HepG2 (cell line): ENCODE results near the gene SLBP. TPM values are rescaled to one million over a fixed set of nuclear protein-coding genes. Genes with fewer than 3 reads are reported as not detected.
A peak's percentile ranks its signal among the peaks of the same experiment; 100 is the strongest.

Source experiments
- ATAC-seq: fragments of 200-7000 bp; cut with Tn5 transposase; 3 replicates; pipeline ENCODE4 v1.9.1; 2020; ENCODE audit warnings: mild to moderate bottlenecking, moderate library complexity
- BruUV-seq: library from RNA; stranded (reverse); fragments of 400-500 nt; replicated peaks from 2 replicates; lab custom pipeline; 2021; lab: Mats Ljungman, UMichigan
- CTCF ChIA-PET: fragments of 300-600 bp; formaldehyde crosslinking; extraction: SDS; loops from one replicate; lab custom pipeline; 2021; ENCODE audit warnings: low total read pairs, inconsistent platforms, low intra/inter-chr PET ratio; lab: Yijun Ruan, JAX
- POLR2A ChIA-PET: fragments of 350-600 bp; sonication (Branson Sonifier 250); formaldehyde crosslinking; loops from one replicate; lab custom pipeline; 2020; ENCODE audit warnings: antibody characterized with exemption, inconsistent platforms; lab: Yijun Ruan, JAX
- DNase-seq: peaks from one replicate; pipeline ENCODE4 v3.0.0-alpha.2; 2015; ENCODE audit warnings: low spot score
- FAIRE-seq: peaks from 3 replicates; lab custom pipeline; 2011; peaks lifted over from hg19 to GRCh38; lab: Jason Lieb, UNC
- H2AFZ ChIP-seq: one replicate; pipeline ENCODE4 v1.6.1; 2011; ENCODE audit warnings: low read length, inconsistent platforms
- H3K27ac ChIP-seq: fragments of 300-600 bp; 3 replicates; pipeline ENCODE4 v1.8.0; 2011; ENCODE audit warnings: mixed run types, mild to moderate bottlenecking, mixed read lengths, low read length, inconsistent platforms; ENCODE audit not compliant: insufficient read depth; ENCODE audit errors: extremely low read length
- H3K27me3 ChIP-seq, 2 experiments: fragments of 200-600 bp in 1 of 2; 2 replicates in 1 of 2; 3 replicates in 1 of 2; pipeline versions ENCODE4 v1.6.0 to v1.8.0; 2011; ENCODE audit warnings: low read length in 2 of 2, mild to moderate bottlenecking in 2 of 2, moderate library complexity in 2 of 2, inconsistent platforms in 1 of 2; ENCODE audit not compliant: insufficient read depth in 2 of 2, control insufficient read depth in 1 of 2
- H3K36me3 ChIP-seq, 2 experiments: fragments of 200-600 bp in 1 of 2; replicated peaks in 1 of 2; 2 replicates in 1 of 2; 3 replicates in 1 of 2; pipeline versions ENCODE4 v1.5.1 to v1.8.0; 2011; ENCODE audit warnings: low read length in 2 of 2, inconsistent platforms in 1 of 2; ENCODE audit not compliant: insufficient read depth in 2 of 2, control insufficient read depth in 1 of 2
- H3K4me1 ChIP-seq: 2 replicates; pipeline ENCODE4 v1.5.1; 2012; ENCODE audit warnings: low read length, inconsistent platforms; ENCODE audit not compliant: insufficient read depth
- H3K4me2 ChIP-seq: 2 replicates; pipeline ENCODE4 v1.6.0; 2011; ENCODE audit warnings: low read depth, low read length, inconsistent platforms
- H3K4me3 ChIP-seq, 3 experiments: fragments of 200-600 bp in 1 of 3; sonication (generic), shearing (Covaris generic) in 1 of 3; replicated peaks in 1 of 3; 2 replicates each; pipeline ENCODE4 v1.5.1; 2011 to 2016; ENCODE audit warnings: low read length in 3 of 3, inconsistent platforms in 2 of 3, low read depth in 2 of 3, mild to moderate bottlenecking in 2 of 3, control low read depth in 1 of 3, mixed read lengths in 1 of 3; ENCODE audit not compliant: insufficient read depth in 1 of 3
- H3K79me2 ChIP-seq: one replicate; pipeline ENCODE4 v1.6.1; 2011; ENCODE audit warnings: low read length, inconsistent platforms; ENCODE audit not compliant: insufficient read depth
- H3K9ac ChIP-seq: 2 replicates; pipeline ENCODE4 v1.6.0; 2011; ENCODE audit warnings: mild to moderate bottlenecking, low read depth, low read length, inconsistent platforms; ENCODE audit not compliant: insufficient read depth
- H3K9me3 ChIP-seq: 2 replicates; pipeline ENCODE4 v1.5.1; 2012; ENCODE audit warnings: mild to moderate bottlenecking, low read length
- H4K20me1 ChIP-seq: 2 replicates; pipeline ENCODE4 v1.6.0; 2011; ENCODE audit warnings: inconsistent platforms, mild to moderate bottlenecking, low read length, moderate library complexity; ENCODE audit not compliant: insufficient read depth
- CEBPG ChIP-seq: IDR thresholded peaks from 2 replicates; pipeline ENCODE4 v1.6.1; 2016
- GATA4 ChIP-seq: sonication (generic); IDR thresholded peaks from 2 replicates; pipeline ENCODE4 v1.6.1; 2016; ENCODE audit warnings: antibody characterized with exemption, low read depth, borderline replicate concordance
- JUND ChIP-seq: sonication (generic); formaldehyde crosslinking; IDR thresholded peaks from 2 replicates; pipeline ENCODE4 v1.8.0; 2022; ENCODE audit warnings: mild to moderate bottlenecking, missing genetic modification reagents
- ZC3H13 ChIP-seq: sonication (generic); formaldehyde crosslinking; IDR thresholded peaks from 2 replicates; pipeline ENCODE4 v1.8.1; 2023; ENCODE audit warnings: mild to moderate bottlenecking, missing genetic modification reagents, moderate library complexity
- ZFP82 ChIP-seq: sonication (generic); formaldehyde crosslinking; IDR thresholded peaks from 2 replicates; pipeline ENCODE4 v1.5.1; 2020; ENCODE audit warnings: mild to moderate bottlenecking, missing genetic modification reagents, borderline replicate concordance
- WGBS: methylation state at CpG from one replicate; pipeline ENCODE4 v1.1.6; 2017; ENCODE audit warnings: low lambda C conversion rate; 5-methylcytosine and 5-hydroxymethylcytosine counted together
- in situ Hi-C: cut with HindIII; loops from 2 replicates; pipeline ENCODE4 v1.10.0; 2017; ENCODE audit warnings: low pct_unique_long_range_greater_than_20kb; ENCODE audit not compliant: extremely low pct_ligation_motif_present
- intact Hi-C: fragments of 100-400 bp; cut with micrococcal nuclease; formaldehyde crosslinking; loops from one replicate; pipeline ENCODE4 v1.10.0; 2022; ENCODE audit not compliant: unreplicated experiment
- polyA plus RNA-seq, 8 experiments: library from polyadenylated mRNA; depleted of rRNA in 3 of 8; stranded (reverse) in 7 of 8; unstranded in 1 of 8; fragments of >200 nt; fragmentation: Illumina TruSeq in 4 of 8; extraction: Trizol in 4 of 8; gene quantifications; 2 replicates each; pipeline versions ENCODE4 v1.2.1 to v1.2.3, GENCODE V29; 2011 to 2016; ENCODE audit warnings: low read depth in 4 of 8, missing spikeins in 1 of 8, mixed read lengths in 1 of 8; ENCODE audit not compliant: insufficient read depth in 1 of 8
- total RNA-seq, 5 experiments: library from RNA; depleted of rRNA; stranded (reverse); fragments of >200 nt; fragmentation: Illumina TruSeq; extraction: Trizol; gene quantifications; 2 replicates each; pipeline ENCODE4 v1.2.3, GENCODE V29; 2016; ENCODE audit warnings: low read depth in 1 of 5
- TF ChIP-seq, protein P1 (sequence below): sonication (generic); formaldehyde crosslinking; IDR thresholded peaks from 2 replicates; pipeline ENCODE4 v1.5.0; 2020; ENCODE audit warnings: mild to moderate bottlenecking, missing genetic modification reagents
- TF ChIP-seq, protein P2 (sequence below): sonication (generic); formaldehyde crosslinking; conservative IDR thresholded peaks from 2 replicates; pipeline ENCODE4 v1.8.0; 2022; ENCODE audit warnings: mild to moderate bottlenecking, moderate library complexity, missing genetic modification reagents

Gene SLBP
- total and polyA plus RNA-seq, 2 of the 13 experiments (the other 11 are each of a cell fraction or from before 2014, with no cell fraction given) = 43.9 to 104 TPM

DNA sequence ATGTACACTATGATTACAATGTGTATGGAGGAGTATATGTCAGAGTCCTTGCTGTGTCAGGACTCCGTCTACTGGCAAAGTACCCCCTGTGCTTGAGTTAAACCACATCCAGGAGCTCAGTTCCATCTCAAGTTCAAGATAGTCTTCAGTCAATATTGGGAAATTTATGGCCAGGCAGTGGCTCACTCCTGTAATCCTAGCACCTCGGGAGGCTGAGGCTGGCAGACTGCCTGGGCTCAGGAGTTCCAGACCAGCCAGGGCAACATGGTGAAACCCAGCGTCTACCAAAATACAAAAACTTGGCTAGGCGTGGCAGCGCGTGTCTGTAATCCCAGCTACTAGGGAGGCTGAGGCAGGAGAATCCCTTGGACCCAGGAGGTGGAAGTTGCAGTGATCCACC is 5.8 kb downstream of the SLBP start (continued):
- no peak for TF ChIP-seq JUND (CRISPR knock-in tag)
- TF ChIP-seq, all 625 proteins: peak for 0

DNA sequence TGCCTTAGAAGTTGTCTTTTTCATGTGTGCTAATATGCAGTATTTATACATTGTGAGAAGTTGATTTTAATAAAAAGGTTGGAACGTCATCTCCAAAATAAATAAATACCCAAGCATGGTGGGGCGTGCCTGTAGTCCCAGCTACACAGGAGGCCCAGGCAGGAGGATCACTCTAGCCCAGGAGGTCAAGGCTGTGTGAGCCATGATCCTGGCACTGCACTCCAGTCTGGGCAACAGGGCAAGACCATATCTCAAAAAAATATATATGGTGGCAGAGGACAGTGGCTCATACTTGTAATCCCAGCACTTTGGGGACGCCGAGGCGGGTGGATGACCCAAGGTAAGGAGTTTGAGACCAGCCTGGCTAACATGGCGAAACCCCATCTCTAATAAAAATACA is 6.4 kb downstream of the SLBP start:
- Histone ChIP-seq H3K79me2 (peaks cover 77% of the 10 kb centered on the region), H3K27ac (no peak overlapping the region), H3K9me3 (no peaks in the 10 kb centered on the region), H3K4me1 (peaks cover 44% of the 10 kb centered on the region), H4K20me1 (peaks cover 6% of the 10 kb centered on the region; the same call in 1 of the 2 replicates), H2AFZ (no peak overlapping the region), H3K9ac (no peak overlapping the region), H3K36me3 (peaks cover 11 to 43% of the 10 kb centered on the region in 2 experiments), H3K4me2 (no peak overlapping the region), H3K4me3 (no peak overlapping the region), H3K27me3 (no peaks in the 10 kb centered on the region)
- POLR2A ChIA-PET = no interaction called here
- no peak for DNase-seq
- BruUV-seq = no TSS peak
- CTCF ChIA-PET = no interaction called here
- in situ Hi-C loops (no loop called here), intact Hi-C loops (no loop called here)
- WGBS = 100% methylated on average over 6 of the region's 6 CpGs
- FAIRE-seq = no peak
- TF ChIP-seq CEBPG (no peak), ZFP82 (CRISPR knock-in tag) (no peak), ZC3H13 (no peak), GATA4 (no peak)
- TF ChIP-seq, protein P1, sequence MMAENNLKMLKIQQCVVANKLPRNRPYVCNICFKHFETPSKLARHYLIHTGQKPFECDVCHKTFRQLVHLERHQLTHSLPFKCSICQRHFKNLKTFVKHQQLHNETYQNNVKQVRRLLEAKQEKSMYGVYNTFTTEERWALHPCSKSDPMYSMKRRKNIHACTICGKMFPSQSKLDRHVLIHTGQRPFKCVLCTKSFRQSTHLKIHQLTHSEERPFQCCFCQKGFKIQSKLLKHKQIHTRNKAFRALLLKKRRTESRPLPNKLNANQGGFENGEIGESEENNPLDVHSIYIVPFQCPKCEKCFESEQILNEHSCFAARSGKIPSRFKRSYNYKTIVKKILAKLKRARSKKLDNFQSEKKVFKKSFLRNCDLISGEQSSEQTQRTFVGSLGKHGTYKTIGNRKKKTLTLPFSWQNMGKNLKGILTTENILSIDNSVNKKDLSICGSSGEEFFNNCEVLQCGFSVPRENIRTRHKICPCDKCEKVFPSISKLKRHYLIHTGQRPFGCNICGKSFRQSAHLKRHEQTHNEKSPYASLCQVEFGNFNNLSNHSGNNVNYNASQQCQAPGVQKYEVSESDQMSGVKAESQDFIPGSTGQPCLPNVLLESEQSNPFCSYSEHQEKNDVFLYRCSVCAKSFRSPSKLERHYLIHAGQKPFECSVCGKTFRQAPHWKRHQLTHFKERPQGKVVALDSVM = peak; percentile 55; the same call in 1 of the 2 replicates
- TF ChIP-seq, protein P2, sequence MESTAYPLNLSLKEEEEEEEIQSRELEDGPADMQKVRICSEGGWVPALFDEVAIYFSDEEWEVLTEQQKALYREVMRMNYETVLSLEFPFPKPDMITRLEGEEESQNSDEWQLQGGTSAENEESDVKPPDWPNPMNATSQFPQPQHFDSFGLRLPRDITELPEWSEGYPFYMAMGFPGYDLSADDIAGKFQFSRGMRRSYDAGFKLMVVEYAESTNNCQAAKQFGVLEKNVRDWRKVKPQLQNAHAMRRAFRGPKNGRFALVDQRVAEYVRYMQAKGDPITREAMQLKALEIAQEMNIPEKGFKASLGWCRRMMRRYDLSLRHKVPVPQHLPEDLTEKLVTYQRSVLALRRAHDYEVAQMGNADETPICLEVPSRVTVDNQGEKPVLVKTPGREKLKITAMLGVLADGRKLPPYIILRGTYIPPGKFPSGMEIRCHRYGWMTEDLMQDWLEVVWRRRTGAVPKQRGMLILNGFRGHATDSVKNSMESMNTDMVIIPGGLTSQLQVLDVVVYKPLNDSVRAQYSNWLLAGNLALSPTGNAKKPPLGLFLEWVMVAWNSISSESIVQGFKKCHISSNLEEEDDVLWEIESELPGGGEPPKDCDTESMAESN (CRISPR knock-in tag) = no peak
- no peak for ATAC-seq
